Osteocyte (in vitro differentiated cells): ENCODE measurements around the gene DNAJC6. TPM values are rescaled to one million over a fixed set of nuclear protein-coding genes. Genes with fewer than 3 reads are reported as not detected.

Experiments used
- DNase-seq: peaks from one replicate; pipeline ENCODE4 v3.0.0; 2021; ENCODE audit warnings: mixed read lengths; ENCODE audit not compliant: unreplicated experiment; ENCODE audit errors: extremely low spot score
- H3K27ac Mint-ChIP-seq: one replicate; pipeline ENCODE4 v1.8.0; 2021; ENCODE audit warnings: mild to moderate bottlenecking, mixed read lengths; ENCODE audit not compliant: unreplicated experiment
- H3K27me3 Mint-ChIP-seq: one replicate; pipeline ENCODE4 v1.8.0; 2021; ENCODE audit warnings: mixed read lengths; ENCODE audit not compliant: unreplicated experiment
- H3K36me3 Mint-ChIP-seq: one replicate; pipeline ENCODE4 v1.8.0; 2021; ENCODE audit warnings: mixed read lengths; ENCODE audit not compliant: unreplicated experiment
- H3K4me1 Mint-ChIP-seq: one replicate; pipeline ENCODE4 v1.8.0; 2021; ENCODE audit warnings: mixed read lengths; ENCODE audit not compliant: unreplicated experiment
- H3K4me3 Mint-ChIP-seq: one replicate; pipeline ENCODE4 v1.8.0; 2021; ENCODE audit warnings: mild to moderate bottlenecking, moderate library complexity, mixed read lengths; ENCODE audit not compliant: unreplicated experiment
- H3K9me3 Mint-ChIP-seq: one replicate; pipeline ENCODE4 v1.8.0; 2021; ENCODE audit warnings: mixed read lengths; ENCODE audit not compliant: unreplicated experiment
- total RNA-seq: library from RNA; stranded (reverse); gene quantifications from 2 replicates; pipeline ENCODE4 v1.2.1, GENCODE V29; 2021
- TF ChIP-seq, protein P1 (sequence below): fragments of 200-600 bp; sonication (generic); IDR thresholded peaks from 2 replicates; pipeline ENCODE4 v1.5.0; 2021; ENCODE audit warnings: antibody characterized with exemption, mild to moderate bottlenecking, moderate library complexity

Gene DNAJC6
- total RNA-seq, 1 donor from 2014 or later: 50.8 TPM

DNA sequence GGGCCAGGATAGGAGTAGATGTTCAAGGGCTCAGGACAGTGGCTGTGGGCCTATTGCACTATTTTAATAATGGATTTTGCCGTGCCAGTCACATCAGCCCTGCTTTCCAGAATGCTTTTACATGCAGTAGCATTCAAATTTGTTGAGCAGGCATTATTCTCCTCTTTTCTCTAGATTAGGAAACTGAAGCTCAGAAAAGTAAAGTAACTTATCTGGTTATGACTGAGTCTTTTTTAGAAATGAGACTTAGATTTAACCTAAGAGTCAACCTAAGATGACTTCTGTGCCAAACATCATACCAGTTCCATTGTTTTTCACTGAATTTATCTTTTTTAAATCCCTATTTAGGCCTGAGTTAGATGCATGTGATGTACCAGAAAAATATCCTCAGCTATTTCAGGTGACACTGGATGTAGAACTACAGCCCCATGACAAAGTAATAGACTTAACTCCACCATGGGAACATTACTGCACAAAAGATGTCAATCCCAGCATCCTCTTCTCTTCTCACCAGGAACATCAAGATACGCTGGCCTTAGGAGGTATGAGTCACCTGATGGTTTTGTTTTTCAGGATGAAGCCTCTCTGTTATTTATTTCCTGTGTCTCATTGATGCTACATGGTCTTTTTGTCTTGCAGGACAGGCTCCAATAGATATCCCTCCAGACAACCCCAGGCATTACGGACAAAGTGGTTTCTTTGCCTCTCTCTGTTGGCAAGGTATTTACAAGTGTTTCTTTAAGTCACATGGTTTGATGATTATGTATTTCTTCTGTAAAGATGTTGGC, 79.8 kb downstream of the DNAJC6 start:
- no peaks in the 10 kb centered on the region for H3K9me3 Mint-ChIP-seq
- H3K27ac Mint-ChIP-seq: no peak overlapping the region
- DNase-seq: no peak
- peaks cover 75% of the 10 kb centered on the region for H3K36me3 Mint-ChIP-seq
- TF ChIP-seq, protein P1, sequence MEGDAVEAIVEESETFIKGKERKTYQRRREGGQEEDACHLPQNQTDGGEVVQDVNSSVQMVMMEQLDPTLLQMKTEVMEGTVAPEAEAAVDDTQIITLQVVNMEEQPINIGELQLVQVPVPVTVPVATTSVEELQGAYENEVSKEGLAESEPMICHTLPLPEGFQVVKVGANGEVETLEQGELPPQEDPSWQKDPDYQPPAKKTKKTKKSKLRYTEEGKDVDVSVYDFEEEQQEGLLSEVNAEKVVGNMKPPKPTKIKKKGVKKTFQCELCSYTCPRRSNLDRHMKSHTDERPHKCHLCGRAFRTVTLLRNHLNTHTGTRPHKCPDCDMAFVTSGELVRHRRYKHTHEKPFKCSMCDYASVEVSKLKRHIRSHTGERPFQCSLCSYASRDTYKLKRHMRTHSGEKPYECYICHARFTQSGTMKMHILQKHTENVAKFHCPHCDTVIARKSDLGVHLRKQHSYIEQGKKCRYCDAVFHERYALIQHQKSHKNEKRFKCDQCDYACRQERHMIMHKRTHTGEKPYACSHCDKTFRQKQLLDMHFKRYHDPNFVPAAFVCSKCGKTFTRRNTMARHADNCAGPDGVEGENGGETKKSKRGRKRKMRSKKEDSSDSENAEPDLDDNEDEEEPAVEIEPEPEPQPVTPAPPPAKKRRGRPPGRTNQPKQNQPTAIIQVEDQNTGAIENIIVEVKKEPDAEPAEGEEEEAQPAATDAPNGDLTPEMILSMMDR: no peak
- H3K4me1 Mint-ChIP-seq: peaks cover 23% of the 10 kb centered on the region
- H3K27me3 Mint-ChIP-seq: no peaks in the 10 kb centered on the region
- H3K4me3 Mint-ChIP-seq: no peak overlapping the region

DNA sequence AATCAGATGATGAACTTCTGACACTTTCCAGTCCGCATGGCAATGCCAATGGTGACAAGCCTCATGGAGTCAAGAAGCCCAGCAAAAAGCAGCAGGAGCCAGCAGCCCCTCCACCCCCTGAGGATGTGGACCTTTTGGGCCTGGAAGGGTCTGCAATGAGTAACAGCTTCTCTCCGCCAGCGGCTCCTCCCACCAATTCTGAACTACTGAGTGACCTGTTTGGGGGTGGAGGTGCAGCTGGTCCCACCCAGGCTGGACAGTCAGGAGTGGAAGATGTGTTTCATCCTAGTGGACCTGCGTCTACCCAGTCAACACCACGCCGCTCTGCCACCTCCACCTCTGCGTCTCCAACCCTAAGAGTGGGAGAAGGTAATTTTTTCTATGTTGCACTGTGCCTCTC, 83.2 kb downstream of the DNAJC6 start:
- Mint-ChIP-seq H3K27ac (peak overlapping the region; percentile 29), H3K27me3 (no peaks in the 10 kb centered on the region), H3K9me3 (no peaks in the 10 kb centered on the region), H3K4me3 (no peak overlapping the region), H3K4me1 (peaks cover 25% of the 10 kb centered on the region), H3K36me3 (peaks cover 72% of the 10 kb centered on the region)
- DNase-seq: no peak
- TF ChIP-seq, protein P1: no peak

DNA sequence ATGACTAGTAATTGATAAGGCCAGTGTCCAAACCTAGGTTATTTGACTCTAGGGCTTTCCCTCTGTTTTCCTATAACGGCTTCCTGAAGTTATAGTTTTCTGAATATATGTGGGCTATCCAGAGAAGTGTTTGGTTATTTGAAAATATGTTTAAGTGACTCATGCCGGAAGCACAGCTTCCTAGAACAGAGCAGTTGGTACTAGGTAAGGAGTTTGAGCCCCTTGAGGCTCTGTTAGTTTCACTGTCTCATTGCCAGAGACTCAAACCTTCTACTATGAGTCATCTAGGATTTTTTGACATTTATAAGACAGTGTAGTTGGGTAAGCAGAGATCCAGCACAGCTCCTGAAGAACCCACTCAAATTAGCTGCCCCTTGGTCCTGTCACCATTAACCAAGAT, 84.0 kb downstream of the DNAJC6 start:
- TF ChIP-seq, protein P1: no peak
- no peak for DNase-seq
- H3K4me3 Mint-ChIP-seq: no peak overlapping the region
- H3K9me3 Mint-ChIP-seq: no peaks in the 10 kb centered on the region
- H3K4me1 Mint-ChIP-seq: peaks cover 25% of the 10 kb centered on the region
- H3K36me3 Mint-ChIP-seq: peaks cover 66% of the 10 kb centered on the region
- peak overlapping the region; percentile 72 for H3K27ac Mint-ChIP-seq
- H3K27me3 Mint-ChIP-seq: no peaks in the 10 kb centered on the region

DNA sequence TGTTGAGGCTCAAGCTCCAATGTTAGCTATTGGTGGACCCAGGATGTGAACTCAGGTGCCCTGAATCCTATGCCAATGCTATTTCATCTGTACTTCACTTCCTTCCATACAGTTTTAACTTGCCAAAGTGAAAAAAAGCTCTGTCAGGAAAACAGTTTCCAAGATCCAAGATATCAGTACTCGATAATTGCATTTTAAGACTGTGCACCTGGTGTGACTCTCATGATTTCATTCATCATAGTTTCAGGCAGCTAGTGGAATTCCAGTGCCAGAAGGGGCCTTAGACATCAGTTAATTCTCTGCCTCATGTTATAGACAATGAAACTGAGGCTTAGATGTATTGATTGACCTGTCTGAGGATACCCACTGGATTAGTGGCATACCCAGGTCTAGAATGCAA, 84.6 kb downstream of the DNAJC6 start:
- TF ChIP-seq, protein P1: no peak
- no peak overlapping the region for H3K27ac Mint-ChIP-seq
- H3K4me1 Mint-ChIP-seq: peaks cover 25% of the 10 kb centered on the region

DNA sequence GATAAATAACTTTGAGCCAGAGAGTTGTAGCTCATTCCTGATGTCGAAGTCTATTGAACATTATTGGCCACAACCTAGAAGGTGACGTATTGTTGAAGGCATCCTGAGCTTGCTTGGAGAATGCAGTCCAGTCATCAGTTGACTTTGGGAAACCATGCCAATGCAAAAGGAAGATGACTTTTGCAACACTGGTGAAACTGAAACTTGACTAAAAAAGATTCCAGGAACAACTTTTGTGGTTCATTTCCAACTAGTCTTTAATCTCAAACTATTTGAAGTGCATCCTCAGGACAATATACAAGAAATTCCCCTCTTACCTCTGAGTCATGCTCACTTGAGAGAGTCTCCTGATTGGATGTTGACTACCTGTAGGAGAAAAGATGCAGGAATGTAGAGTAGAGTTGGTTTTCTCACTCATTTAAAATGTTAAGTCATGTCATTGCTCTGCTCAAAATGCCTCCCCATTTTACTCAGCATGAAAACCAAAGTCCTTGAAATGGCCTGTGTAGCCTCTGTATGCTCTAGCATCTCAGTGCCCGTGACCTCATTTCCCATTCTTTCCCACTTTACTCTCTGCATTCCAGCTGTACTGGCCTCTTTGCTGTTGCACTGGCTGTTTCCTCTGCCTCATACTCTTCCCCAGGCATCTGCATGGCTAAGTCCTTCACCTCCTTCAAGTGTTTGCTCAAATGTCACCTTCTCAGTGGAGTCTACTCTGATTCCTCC, 86.7 kb downstream of the DNAJC6 start:
- H3K9me3 Mint-ChIP-seq: no peaks in the 10 kb centered on the region
- H3K36me3 Mint-ChIP-seq: peaks cover 64% of the 10 kb centered on the region
- no peaks in the 10 kb centered on the region for H3K27me3 Mint-ChIP-seq
- no peak overlapping the region for H3K4me3 Mint-ChIP-seq
- H3K4me1 Mint-ChIP-seq: peaks cover 17% of the 10 kb centered on the region
- TF ChIP-seq, protein P1: no peak
- H3K27ac Mint-ChIP-seq: no peak overlapping the region
- DNase-seq: no peak

More for the DNA sequence above, 84.6 kb downstream of the DNAJC6 start:
- peaks cover 66% of the 10 kb centered on the region for H3K36me3 Mint-ChIP-seq
- DNase-seq: no peak
- H3K27me3 Mint-ChIP-seq: no peaks in the 10 kb centered on the region
- H3K4me3 Mint-ChIP-seq: no peak overlapping the region
- H3K9me3 Mint-ChIP-seq: no peaks in the 10 kb centered on the region
